ENCODE measurements around the gene ENTPD7. TPM values are rescaled to one million over a fixed set of nuclear protein-coding genes. Genes with fewer than 3 reads are reported as not detected.

Gene ENTPD7, protein sequence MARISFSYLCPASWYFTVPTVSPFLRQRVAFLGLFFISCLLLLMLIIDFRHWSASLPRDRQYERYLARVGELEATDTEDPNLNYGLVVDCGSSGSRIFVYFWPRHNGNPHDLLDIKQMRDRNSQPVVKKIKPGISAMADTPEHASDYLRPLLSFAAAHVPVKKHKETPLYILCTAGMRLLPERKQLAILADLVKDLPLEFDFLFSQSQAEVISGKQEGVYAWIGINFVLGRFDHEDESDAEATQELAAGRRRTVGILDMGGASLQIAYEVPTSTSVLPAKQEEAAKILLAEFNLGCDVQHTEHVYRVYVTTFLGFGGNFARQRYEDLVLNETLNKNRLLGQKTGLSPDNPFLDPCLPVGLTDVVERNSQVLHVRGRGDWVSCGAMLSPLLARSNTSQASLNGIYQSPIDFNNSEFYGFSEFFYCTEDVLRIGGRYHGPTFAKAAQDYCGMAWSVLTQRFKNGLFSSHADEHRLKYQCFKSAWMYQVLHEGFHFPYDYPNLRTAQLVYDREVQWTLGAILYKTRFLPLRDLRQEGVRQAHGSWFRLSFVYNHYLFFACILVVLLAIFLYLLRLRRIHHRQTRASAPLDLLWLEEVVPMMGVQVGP
- 56.2 TPM for polyA plus RNA-seq
- long read RNA-seq, donor 1, partial matches to known transcripts = 0 of 3 reads
- long read RNA-seq, donor 1, other reads (novel, unspliced or antisense) = 0 of 3 reads
- long read RNA-seq, donor 2, transcript ENTPD7-201 (13 exons, 3,550 nt) = major isoform, 9 of 186 reads
- long read RNA-seq, donor 2, partial matches to known transcripts = 165 of 186 reads
- long read RNA-seq, donor 2, other reads (novel, unspliced or antisense) = 12 of 186 reads
- long read RNA-seq, donor 3 = 0 reads
- long read RNA-seq, donor 4 = 0 reads
- long read RNA-seq, donor 5, partial matches to known transcripts = 0 of 1 reads
- long read RNA-seq, donor 5, other reads (novel, unspliced or antisense) = 0 of 1 reads
- long read RNA-seq, donor 6, transcript ENTPD7-201 (13 exons, 3,550 nt) = major isoform, 6 of 6 reads
- long read RNA-seq, donor 6, partial matches to known transcripts = 0 of 6 reads
- long read RNA-seq, donor 6, other reads (novel, unspliced or antisense) = 0 of 6 reads
- long read RNA-seq, donor 7, partial matches to known transcripts = 0 of 2 reads
- long read RNA-seq, donor 7, other reads (novel, unspliced or antisense) = 0 of 2 reads
- long read RNA-seq, donor 8, transcript ENTPD7-201 (13 exons, 3,550 nt) = major isoform, 7 of 7 reads
- long read RNA-seq, donor 8, partial matches to known transcripts = 0 of 7 reads
- long read RNA-seq, donor 8, other reads (novel, unspliced or antisense) = 0 of 7 reads
- long read RNA-seq, donor 9, partial matches to known transcripts = 0 of 2 reads
- long read RNA-seq, donor 9, other reads (novel, unspliced or antisense) = 0 of 2 reads
- long read RNA-seq, donor 10, transcript ENTPD7-201 (13 exons, 3,550 nt) = major isoform, 10 of 36 reads
- long read RNA-seq, donor 10, partial matches to known transcripts = 20 of 36 reads
- long read RNA-seq, donor 10, other reads (novel, unspliced or antisense) = 6 of 36 reads
- long read RNA-seq, donor 11, partial matches to known transcripts = 8 of 17 reads
- long read RNA-seq, donor 11, other reads (novel, unspliced or antisense) = 5 of 17 reads

DNA sequence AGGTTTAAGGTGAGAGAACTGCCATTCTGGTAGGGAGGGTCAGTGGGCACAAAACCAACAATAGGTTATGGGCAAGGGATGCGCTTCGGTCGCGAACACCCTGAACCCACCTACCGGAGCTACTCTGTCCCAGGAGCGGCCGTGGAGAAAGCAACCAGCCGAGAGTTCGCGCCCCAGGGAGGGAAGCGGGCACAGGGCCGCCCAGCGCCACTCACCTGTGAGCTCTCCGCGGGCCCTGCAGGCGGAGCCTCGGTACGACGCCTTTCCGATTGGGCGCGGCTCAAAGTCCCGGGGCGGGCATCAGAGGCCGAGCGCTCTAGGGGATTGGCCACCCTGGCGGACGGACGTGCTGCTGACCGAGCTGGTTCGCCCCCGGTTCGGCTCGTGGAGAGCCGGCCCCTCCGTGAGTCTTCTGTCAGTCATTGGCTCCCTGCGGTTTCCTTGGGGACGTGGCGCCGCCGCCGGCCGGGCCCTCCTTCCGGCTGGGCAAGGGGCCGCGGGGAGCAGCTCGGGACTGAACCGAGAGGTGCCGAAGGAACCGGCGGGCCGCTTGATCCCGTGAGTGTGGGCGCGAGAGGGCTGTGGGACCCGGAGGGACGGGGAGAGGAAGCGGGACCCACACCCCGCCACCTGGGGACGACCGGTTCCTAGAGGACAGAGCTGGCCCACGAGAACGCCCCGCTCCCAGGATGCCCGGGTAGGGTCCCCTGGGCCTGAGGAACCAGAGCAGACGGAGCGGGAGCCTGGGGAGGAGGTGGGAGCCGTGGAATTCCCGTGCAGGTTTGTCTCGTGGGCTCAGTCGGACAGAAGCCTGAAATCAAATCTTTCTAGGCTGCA, at the start of gene ENTPD7:
TSS of gene ENTPD7 (plus strand) at position 479 of the 837 bp plus-strand sequence. CDS start 448 bp downstream, outside the sequence.
- Histone ChIP-seq H3K36me3 (ENCODE audit: control insufficient read depth, insufficient read depth, low read length) (peaks cover 9% of the 10 kb centered on the region), H3K27me3 (ENCODE audit: control insufficient read depth, insufficient read depth, low read length) (no peaks in the 10 kb centered on the region), H3K4me3 (ENCODE audit: low read length) (peak within 1 kb of the TSS; percentile 95), H3K4me1 (ENCODE audit: control insufficient read depth, insufficient read depth, low read length) (peaks cover 9% of the 10 kb centered on the region), H3K9me3 (ENCODE audit: control insufficient read depth, low read depth, low read length) (no peaks in the 10 kb centered on the region), H3K27ac (ENCODE audit: low read length) (peak within 1 kb of the TSS; percentile 94)
- WGBS (ENCODE audit: insufficient coverage, low lambda C conversion rate) = no CpG with 5 or more reads among the region's 71 CpGs
- peak; percentile 97 to 98 for DNase-seq

DNA sequence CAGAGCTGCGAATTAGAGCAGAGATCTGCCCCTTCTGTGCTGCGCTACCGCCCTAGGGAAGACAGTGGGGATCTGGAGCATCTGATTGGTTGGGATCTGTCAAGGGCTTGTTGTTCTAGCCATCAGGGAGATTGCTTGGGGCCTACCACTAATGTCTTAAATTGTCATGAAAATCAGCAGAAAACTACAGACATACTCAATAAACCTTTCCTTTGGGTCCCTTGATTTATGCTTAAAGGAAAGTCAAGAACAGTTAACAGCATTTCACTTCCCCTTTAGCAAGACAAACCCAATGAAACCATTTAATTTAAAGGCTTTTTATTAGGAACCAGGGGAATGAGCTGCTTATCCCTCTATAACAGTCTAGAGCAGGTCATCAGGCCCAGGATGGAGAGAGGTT, 49.1 kb upstream of the ENTPD7 start:
- H3K27ac ChIP-seq (ENCODE audit: low read length) = no peak overlapping the region
- no peaks in the 10 kb centered on the region for H3K4me1 ChIP-seq (ENCODE audit: control insufficient read depth, insufficient read depth, low read length)
- H3K9me3 ChIP-seq (ENCODE audit: control insufficient read depth, low read depth, low read length) = no peaks in the 10 kb centered on the region
- H3K4me3 ChIP-seq (ENCODE audit: low read length) = no peak overlapping the region
- H3K36me3 ChIP-seq (ENCODE audit: control insufficient read depth, insufficient read depth, low read length) = peaks cover 44% of the 10 kb centered on the region
- DNase-seq = no peak
- H3K27me3 ChIP-seq (ENCODE audit: control insufficient read depth, insufficient read depth, low read length) = no peaks in the 10 kb centered on the region
- WGBS (ENCODE audit: insufficient coverage, low lambda C conversion rate) = no CpG with 5 or more reads among the region's 3 CpGs

DNA sequence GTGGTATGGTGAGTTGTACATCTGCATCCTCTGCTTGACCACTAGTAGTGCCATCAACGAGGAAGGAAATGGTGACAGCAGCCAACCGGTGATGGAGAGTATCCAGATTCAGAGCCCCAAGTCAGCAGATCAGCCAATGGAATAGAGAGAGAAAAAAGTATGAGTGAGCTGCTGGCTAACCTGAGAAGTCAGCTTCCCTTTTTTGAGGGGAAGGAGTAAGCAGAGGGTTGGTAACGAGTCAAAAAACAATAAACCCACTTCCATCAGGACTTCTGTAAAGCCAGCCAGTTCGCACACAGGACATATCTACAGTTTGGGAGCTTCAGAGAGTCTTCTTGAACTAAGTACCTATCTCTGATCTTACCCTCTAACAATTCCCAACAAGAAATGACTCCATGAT, 48.0 kb upstream of the ENTPD7 start:
- no peaks in the 10 kb centered on the region for H3K9me3 ChIP-seq (ENCODE audit: control insufficient read depth, low read depth, low read length)
- no peak for DNase-seq
- H3K36me3 ChIP-seq (ENCODE audit: control insufficient read depth, insufficient read depth, low read length) = peaks cover 46% of the 10 kb centered on the region
- no peak overlapping the region for H3K27ac ChIP-seq (ENCODE audit: low read length)
- no peak overlapping the region for H3K4me3 ChIP-seq (ENCODE audit: low read length)
- no CpG with 5 or more reads among the region's 4 CpGs for WGBS (ENCODE audit: insufficient coverage, low lambda C conversion rate)
- no peaks in the 10 kb centered on the region for H3K27me3 ChIP-seq (ENCODE audit: control insufficient read depth, insufficient read depth, low read length)
- H3K4me1 ChIP-seq (ENCODE audit: control insufficient read depth, insufficient read depth, low read length) = no peaks in the 10 kb centered on the region

DNA sequence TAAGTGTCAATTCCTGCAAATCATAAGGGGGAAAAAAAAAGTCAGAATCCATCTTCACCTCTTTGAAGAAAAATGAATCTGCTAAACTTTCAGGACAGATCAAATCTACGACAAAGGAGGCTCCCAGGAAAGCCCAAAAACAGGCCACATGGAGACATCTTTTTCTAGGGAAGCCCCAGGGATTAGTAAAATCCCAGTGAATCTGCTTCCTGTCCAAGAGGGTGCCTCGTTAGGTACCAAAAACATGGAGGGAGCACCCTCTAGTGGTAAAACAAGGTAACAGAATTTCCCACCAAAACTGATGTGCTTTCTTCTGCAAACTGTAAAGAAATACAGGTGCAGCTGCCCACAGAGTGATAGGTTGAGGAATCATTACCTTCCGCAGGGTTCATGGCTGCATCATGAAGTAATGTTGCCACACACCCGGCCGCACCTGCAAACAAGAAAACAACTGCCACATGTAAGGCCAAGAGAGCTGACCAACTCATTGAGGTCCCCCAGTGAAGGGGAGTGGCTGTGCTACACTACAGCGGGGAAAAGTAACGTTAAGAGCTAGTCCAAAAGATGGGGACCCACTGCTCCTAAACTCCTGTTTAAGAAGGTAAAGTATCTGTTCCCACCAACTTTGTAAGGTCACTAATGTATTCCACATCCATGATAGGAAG, 47.0 kb upstream of the ENTPD7 start:
- WGBS (ENCODE audit: insufficient coverage, low lambda C conversion rate) = no CpG with 5 or more reads among the region's 7 CpGs
- Histone ChIP-seq H3K4me3 (ENCODE audit: low read length) (no peak overlapping the region), H3K27me3 (ENCODE audit: control insufficient read depth, insufficient read depth, low read length) (no peaks in the 10 kb centered on the region), H3K36me3 (ENCODE audit: control insufficient read depth, insufficient read depth, low read length) (peaks cover 48% of the 10 kb centered on the region), H3K4me1 (ENCODE audit: control insufficient read depth, insufficient read depth, low read length) (no peaks in the 10 kb centered on the region), H3K27ac (ENCODE audit: low read length) (no peak overlapping the region), H3K9me3 (ENCODE audit: control insufficient read depth, low read depth, low read length) (no peaks in the 10 kb centered on the region)
- peak; percentile 28 to 46 for DNase-seq

DNA sequence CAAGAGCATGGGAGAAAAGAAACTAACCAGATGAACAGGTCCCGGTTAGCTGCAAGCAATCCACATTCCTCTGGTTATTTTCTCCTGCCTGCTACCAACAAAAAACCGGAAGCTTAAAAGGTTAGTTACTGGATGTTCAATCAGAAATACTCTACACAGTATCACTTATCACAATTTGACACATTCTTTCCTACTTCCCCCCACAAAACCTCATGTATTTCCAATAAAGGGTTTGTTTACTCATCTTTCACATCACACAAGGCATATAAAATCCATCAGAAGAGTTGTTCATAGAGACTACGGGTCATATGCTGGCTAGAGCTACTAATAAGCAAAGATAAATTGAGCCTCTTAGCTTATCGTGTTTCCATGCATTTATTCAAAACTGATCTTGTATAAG, 43.9 kb upstream of the ENTPD7 start:
- no peaks in the 10 kb centered on the region for H3K27me3 ChIP-seq (ENCODE audit: control insufficient read depth, insufficient read depth, low read length)
- peaks cover 3% of the 10 kb centered on the region for H3K4me1 ChIP-seq (ENCODE audit: control insufficient read depth, insufficient read depth, low read length)
- no peaks in the 10 kb centered on the region for H3K9me3 ChIP-seq (ENCODE audit: control insufficient read depth, low read depth, low read length)
- peaks cover 35% of the 10 kb centered on the region for H3K36me3 ChIP-seq (ENCODE audit: control insufficient read depth, insufficient read depth, low read length)
- DNase-seq = no peak
- no peak overlapping the region for H3K4me3 ChIP-seq (ENCODE audit: low read length)
- WGBS (ENCODE audit: insufficient coverage, low lambda C conversion rate) = 83% methylated on average over 2 of the region's 4 CpGs
- H3K27ac ChIP-seq (ENCODE audit: low read length) = no peak overlapping the region

DNA sequence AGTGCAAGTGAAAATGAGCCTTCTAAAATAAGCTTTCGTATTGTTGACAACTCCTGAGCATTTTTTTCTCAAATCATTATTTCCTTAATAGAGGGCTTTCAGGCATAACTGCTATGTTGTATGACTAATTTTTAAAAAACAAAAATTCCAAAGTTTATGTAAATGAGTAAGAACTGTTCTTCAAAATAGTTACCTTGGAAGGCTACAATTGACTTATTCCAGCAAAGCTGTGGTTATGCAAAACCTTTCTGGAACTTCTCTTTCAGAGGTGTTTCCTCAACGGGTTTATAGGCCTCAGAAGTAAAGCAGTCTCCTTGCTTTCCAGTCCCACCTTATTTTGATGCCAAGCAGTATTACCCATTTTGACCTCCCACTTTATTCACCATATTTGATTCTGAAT, 41.6 kb upstream of the ENTPD7 start:
- no peak overlapping the region for H3K27ac ChIP-seq (ENCODE audit: low read length)
- no peak for DNase-seq
- H3K4me1 ChIP-seq (ENCODE audit: control insufficient read depth, insufficient read depth, low read length) = peaks cover 9% of the 10 kb centered on the region
- H3K27me3 ChIP-seq (ENCODE audit: control insufficient read depth, insufficient read depth, low read length) = no peaks in the 10 kb centered on the region
- no peak overlapping the region for H3K4me3 ChIP-seq (ENCODE audit: low read length)
- H3K36me3 ChIP-seq (ENCODE audit: control insufficient read depth, insufficient read depth, low read length) = peaks cover 17% of the 10 kb centered on the region
- 60% methylated on average over 2 of the region's 2 CpGs for WGBS (ENCODE audit: insufficient coverage, low lambda C conversion rate)
- peaks cover 3% of the 10 kb centered on the region for H3K9me3 ChIP-seq (ENCODE audit: control insufficient read depth, low read depth, low read length)

DNA sequence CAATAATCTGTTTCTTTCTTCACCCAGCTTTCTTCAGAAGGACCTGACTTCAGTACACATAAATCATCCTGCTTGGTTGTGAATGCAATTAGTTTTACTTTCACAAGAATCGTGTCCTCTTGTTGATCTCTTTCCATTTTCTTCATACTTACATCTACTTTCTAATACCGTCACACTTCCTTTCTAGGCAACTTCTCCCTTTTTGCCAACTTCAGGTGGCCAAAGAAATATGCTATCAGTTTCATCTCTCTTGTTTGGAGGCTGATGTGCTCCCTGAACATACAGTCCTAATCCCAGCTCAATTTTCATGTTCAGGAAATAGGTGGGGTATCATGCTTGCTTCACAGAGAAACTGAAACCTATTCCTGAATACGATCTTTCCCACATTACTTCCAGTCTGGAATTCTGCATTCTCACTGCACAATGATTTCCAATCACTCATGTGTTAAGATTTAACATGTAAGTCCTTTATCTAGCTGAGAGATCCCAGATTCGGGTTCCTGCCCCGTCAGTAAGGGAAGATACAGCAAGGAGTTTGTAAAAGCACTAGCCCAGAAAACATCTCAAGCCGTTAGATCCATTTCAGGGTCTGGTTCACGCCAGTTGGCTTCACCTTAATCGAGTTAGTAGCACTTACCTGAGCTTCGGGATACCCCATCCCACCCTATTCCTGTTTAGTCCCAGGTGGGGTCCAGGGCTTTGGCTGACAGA, 40.1 kb upstream of the ENTPD7 start:
- Histone ChIP-seq H3K27me3 (ENCODE audit: control insufficient read depth, insufficient read depth, low read length) (no peaks in the 10 kb centered on the region), H3K4me1 (ENCODE audit: control insufficient read depth, insufficient read depth, low read length) (peaks cover 9% of the 10 kb centered on the region), H3K27ac (ENCODE audit: low read length) (peak overlapping the region; percentile 86), H3K36me3 (ENCODE audit: control insufficient read depth, insufficient read depth, low read length) (peaks cover 5% of the 10 kb centered on the region), H3K4me3 (ENCODE audit: low read length) (peak overlapping the region; percentile 77), H3K9me3 (ENCODE audit: control insufficient read depth, low read depth, low read length) (peaks cover 3% of the 10 kb centered on the region)
- WGBS (ENCODE audit: insufficient coverage, low lambda C conversion rate) = 3% methylated on average over 3 of the region's 9 CpGs
- peak; percentile 29 to 80 for DNase-seq

DNA sequence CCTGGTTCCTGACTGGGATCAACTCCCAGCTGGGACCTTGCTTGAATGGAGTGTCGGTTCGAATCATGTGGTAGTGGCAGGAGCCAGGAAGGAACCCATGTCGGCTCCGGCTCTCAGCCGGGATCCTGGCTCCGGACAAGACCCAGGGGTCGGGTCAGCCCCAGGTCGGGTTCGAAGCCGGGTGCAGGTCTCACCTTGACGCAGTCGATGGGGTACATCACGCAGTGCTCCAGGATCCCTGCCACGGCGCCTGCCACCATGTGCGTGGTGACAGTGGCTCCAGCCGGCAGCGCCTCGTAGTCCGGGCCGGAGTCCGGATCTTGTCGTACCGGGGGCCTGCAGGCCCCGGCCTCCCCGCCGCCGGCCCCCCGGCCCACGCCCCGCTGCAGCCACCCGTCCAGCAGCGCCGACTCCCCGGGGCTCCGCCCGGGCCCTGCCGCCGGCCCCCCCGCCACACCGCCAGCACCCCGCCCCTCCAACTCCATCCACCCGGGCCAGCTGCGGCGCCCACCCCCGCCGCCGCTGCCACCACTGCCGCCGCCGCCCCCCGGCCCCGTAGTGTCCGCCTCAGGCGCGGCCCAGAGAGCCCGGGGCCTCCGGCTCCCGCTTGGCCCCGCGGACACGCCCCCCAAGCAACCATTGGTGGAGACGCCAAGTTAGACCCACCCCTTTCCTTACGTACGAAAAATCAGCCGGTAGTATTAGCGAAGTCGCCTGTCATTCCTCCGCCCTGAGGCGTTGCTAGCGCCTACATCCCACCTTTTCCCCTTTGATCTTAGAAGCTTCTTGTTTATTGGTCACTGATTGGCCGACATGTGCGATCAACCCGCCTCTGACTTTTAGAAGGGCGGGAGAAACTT, 39.2 kb upstream of the ENTPD7 start, which contains the start of gene SLC25A28:
TSS of gene SLC25A28 (minus strand) at position 589 of the 860 bp plus-strand sequence. CDS start at position 485, 104 bp downstream.
- peaks cover 3% of the 10 kb centered on the region for H3K9me3 ChIP-seq (ENCODE audit: control insufficient read depth, low read depth, low read length)
- peak within 1 kb of the TSS; percentile 93 for H3K27ac ChIP-seq (ENCODE audit: low read length)
- WGBS (ENCODE audit: insufficient coverage, low lambda C conversion rate) = no CpG with 5 or more reads among the region's 75 CpGs
- H3K4me1 ChIP-seq (ENCODE audit: control insufficient read depth, insufficient read depth, low read length) = peaks cover 9% of the 10 kb centered on the region
- peak within 1 kb of the TSS; percentile 77 for H3K4me3 ChIP-seq (ENCODE audit: low read length)
- peak; percentile 100 for DNase-seq
- peaks cover 5% of the 10 kb centered on the region for H3K36me3 ChIP-seq (ENCODE audit: control insufficient read depth, insufficient read depth, low read length)
- no peaks in the 10 kb centered on the region for H3K27me3 ChIP-seq (ENCODE audit: control insufficient read depth, insufficient read depth, low read length)

Measured in large intestine (tissue), 12 donors.